ENCODE data around the gene APBA2. TPM values are rescaled to one million over a fixed set of nuclear protein-coding genes. Genes with fewer than 3 reads are reported as not detected.
A peak's percentile ranks its signal among the peaks of the same experiment; 100 is the strongest.

Gene APBA2
- total RNA-seq, 1 donor from 2014 or later, result 41.0 TPM

GRCh38 chr15:28914046-28914445 lies 28.3 kb downstream of the APBA2 start:
- H3K36me3 Mint-ChIP-seq (ENCODE audit: insufficient read depth), result peaks cover 2% of the 10 kb centered on the region
- DNase-seq (ENCODE audit: low spot score, unreplicated experiment), result no peak
- H3K4me1 Mint-ChIP-seq (ENCODE audit: low read depth), result peaks cover 8% of the 10 kb centered on the region
- peak overlapping the region; percentile 33 for H3K27ac Mint-ChIP-seq
- TF ChIP-seq CTCF (IDR thresholded peaks at IDR 0.05; ENCODE audit: unreplicated experiment), result no peak
- no peaks in the 10 kb centered on the region for H3K9me3 Mint-ChIP-seq (ENCODE audit: low read depth)
- peaks cover 4% of the 10 kb centered on the region for H3K27me3 Mint-ChIP-seq
- no peak overlapping the region for H3K4me3 Mint-ChIP-seq (ENCODE audit: low read depth)

GRCh38 chr15:28914483-28915023 lies 28.8 kb downstream of the APBA2 start:
- no peak overlapping the region for H3K27ac Mint-ChIP-seq
- no peak for DNase-seq (ENCODE audit: low spot score, unreplicated experiment)
- H3K9me3 Mint-ChIP-seq (ENCODE audit: low read depth), result no peaks in the 10 kb centered on the region
- H3K4me3 Mint-ChIP-seq (ENCODE audit: low read depth), result no peak overlapping the region
- TF ChIP-seq CTCF (IDR thresholded peaks at IDR 0.05; ENCODE audit: unreplicated experiment), result no peak
- no peaks in the 10 kb centered on the region for H3K36me3 Mint-ChIP-seq (ENCODE audit: insufficient read depth)
- peaks cover 8% of the 10 kb centered on the region for H3K4me1 Mint-ChIP-seq (ENCODE audit: low read depth)
- H3K27me3 Mint-ChIP-seq, result peaks cover 4% of the 10 kb centered on the region

- Mint-ChIP-seq H3K4me1 (ENCODE audit: low read depth) (peaks cover 8% of the 10 kb centered on the region), H3K9me3 (ENCODE audit: low read depth) (no peaks in the 10 kb centered on the region), H3K36me3 (ENCODE audit: insufficient read depth) (no peaks in the 10 kb centered on the region), H3K27ac (no peak overlapping the region), H3K4me3 (ENCODE audit: low read depth) (no peak overlapping the region), H3K27me3 (peaks cover 4% of the 10 kb centered on the region)
- TF ChIP-seq CTCF (IDR thresholded peaks at IDR 0.05; ENCODE audit: unreplicated experiment), result no peak
- no peak for DNase-seq (ENCODE audit: low spot score, unreplicated experiment)
Observed at GRCh38 chr15:28915041-28915810, 29.5 kb downstream of the APBA2 start.

DNA sequence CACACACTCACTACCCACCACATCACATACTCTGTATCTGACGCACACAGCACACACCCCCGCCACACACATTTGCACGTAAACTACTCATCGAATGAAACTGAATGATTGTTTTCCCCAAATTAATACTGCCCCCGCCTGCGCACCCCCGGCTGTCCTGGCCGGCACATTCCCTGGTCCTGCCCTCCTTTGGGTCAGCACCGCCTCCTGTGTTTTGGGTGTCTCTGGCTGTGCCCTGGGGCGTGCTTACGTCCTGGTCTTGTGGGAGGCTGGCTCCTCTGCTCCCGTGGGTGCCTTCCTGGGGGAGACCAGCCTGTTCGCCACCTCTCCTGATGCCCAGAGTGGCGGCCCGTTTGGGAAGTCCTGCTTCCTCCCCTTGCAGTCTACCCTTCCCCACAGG lies 30.2 kb downstream of the APBA2 start:
- TF ChIP-seq CTCF (IDR thresholded peaks at IDR 0.05; ENCODE audit: unreplicated experiment), result no peak
- no peak for DNase-seq (ENCODE audit: low spot score, unreplicated experiment)
- Mint-ChIP-seq H3K36me3 (ENCODE audit: insufficient read depth) (no peaks in the 10 kb centered on the region), H3K27me3 (peaks cover 4% of the 10 kb centered on the region), H3K4me3 (ENCODE audit: low read depth) (no peak overlapping the region), H3K27ac (no peak overlapping the region), H3K4me1 (ENCODE audit: low read depth) (peaks cover 8% of the 10 kb centered on the region), H3K9me3 (ENCODE audit: low read depth) (no peaks in the 10 kb centered on the region)

- Mint-ChIP-seq H3K4me3 (ENCODE audit: low read depth) (peak overlapping the region; percentile 50), H3K4me1 (ENCODE audit: low read depth) (peaks cover 5% of the 10 kb centered on the region), H3K27ac (peak overlapping the region; percentile 8), H3K9me3 (ENCODE audit: low read depth) (no peaks in the 10 kb centered on the region), H3K27me3 (peaks cover 4% of the 10 kb centered on the region), H3K36me3 (ENCODE audit: insufficient read depth) (no peaks in the 10 kb centered on the region)
- no peak for TF ChIP-seq CTCF (IDR thresholded peaks at IDR 0.05; ENCODE audit: unreplicated experiment)
- no peak for DNase-seq (ENCODE audit: low spot score, unreplicated experiment)
Observed at GRCh38 chr15:28917791-28918140, 32.0 kb downstream of the APBA2 start.

Measured in progenitor cell of endocrine pancreas (in vitro differentiated cells).